DMS53 treated with DMSO at 0.1 percent for 48 hours (cell line): ENCODE results near the gene FOXC1.

Experiments
- DNase-seq: peaks from one replicate; lab custom pipeline; 2025; ENCODE audit not compliant: unreplicated experiment; lab: John Stamatoyannopoulos, UW

FOXC1 gene

DNA sequence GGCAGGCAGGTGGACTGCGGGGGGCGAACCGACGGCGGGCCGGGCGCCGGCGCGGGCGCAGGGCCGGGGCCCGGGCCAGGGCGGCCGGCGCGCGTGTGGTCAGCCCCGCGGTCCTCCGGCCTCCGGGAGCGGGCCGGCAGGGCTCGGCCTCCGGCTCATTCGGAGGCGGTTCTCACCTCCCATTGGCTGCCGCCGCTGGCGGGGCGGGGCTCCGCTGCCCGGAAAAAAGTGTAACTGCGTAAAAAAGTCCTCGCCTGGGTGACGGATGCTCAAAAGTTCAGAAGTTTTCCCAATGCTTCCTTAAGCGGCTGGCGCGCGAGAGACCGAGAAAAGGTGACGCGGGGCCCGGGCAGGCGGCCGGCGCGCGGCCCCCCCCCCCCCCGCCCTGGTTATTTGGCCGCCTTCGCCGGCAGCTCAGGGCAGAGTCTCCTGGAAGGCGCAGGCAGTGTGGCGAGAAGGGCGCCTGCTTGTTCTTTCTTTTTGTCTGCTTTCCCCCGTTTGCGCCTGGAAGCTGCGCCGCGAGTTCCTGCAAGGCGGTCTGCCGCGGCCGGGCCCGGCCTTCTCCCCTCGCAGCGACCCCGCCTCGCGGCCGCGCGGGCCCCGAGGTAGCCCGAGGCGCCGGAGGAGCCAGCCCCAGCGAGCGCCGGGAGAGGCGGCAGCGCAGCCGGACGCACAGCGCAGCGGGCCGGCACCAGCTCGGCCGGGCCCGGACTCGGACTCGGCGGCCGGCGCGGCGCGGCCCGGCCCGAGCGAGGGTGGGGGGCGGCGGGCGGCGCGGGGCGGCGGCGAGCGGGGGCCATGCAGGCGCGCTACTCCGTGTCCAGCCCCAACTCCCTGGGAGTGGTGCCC lies at the start of gene FOXC1:
Gene FOXC1 (plus strand): TSS at position 268 of the 849 bp plus-strand sequence. CDS start 531 bp downstream, at position 799.
- DNase-seq, result peak; percentile 57

DNA sequence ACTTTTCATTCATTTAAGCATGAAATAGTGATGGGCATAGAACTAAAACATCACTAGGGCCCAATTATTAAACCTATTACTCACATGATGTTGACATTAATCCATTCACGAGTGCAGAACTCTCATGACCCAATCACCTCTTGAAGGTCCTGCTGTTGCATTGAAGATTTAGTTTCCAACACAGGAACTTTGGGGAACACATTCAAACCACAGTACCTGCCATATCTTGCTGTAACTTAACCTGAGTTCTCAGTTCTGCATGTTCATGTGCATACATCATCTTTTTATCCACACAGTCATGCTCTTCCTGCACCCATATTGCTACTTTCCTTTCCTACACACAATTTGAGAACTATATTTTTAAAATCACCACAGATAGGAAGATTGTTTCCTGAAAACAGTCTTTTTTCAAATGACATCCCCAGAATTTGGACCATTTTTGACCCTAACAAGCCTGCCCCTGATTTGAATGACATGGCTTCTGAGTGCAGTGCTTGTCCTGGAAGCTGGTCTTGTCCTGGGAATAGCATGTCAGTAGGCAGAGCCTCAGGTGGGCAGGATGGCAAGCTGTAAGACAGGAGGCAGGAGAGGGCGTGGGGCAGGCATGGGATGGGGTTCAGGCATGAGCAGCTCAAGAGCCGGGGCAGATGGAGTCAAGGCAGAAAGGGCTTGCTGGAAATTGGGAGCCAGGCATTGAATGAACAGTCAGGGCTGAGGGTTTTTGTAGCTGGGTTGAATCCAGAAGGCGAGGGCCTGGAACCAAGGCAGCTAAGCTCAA lies 49.2 kb upstream of the FOXC1 start:
- no peak for DNase-seq

DNA sequence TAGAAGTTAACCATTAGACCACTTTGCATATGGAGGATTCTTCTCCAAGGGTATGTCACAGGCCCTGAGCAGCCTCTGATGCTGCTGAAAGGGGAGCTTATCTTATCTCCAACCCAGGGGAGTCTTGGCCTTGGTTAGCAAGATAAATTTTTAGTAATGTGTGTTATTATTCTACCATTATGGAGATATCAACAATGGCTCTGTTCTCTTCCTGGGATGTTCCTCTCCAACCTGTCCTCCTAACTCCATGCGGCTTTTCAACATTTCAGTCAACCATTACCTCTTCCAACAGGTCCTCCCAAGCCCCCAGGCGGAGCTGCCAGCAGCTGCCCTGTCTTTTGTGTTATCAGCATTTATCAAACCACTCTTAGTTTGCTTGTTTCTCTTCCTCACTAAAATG lies 48.4 kb upstream of the FOXC1 start:
- DNase-seq, result no peak

DNA sequence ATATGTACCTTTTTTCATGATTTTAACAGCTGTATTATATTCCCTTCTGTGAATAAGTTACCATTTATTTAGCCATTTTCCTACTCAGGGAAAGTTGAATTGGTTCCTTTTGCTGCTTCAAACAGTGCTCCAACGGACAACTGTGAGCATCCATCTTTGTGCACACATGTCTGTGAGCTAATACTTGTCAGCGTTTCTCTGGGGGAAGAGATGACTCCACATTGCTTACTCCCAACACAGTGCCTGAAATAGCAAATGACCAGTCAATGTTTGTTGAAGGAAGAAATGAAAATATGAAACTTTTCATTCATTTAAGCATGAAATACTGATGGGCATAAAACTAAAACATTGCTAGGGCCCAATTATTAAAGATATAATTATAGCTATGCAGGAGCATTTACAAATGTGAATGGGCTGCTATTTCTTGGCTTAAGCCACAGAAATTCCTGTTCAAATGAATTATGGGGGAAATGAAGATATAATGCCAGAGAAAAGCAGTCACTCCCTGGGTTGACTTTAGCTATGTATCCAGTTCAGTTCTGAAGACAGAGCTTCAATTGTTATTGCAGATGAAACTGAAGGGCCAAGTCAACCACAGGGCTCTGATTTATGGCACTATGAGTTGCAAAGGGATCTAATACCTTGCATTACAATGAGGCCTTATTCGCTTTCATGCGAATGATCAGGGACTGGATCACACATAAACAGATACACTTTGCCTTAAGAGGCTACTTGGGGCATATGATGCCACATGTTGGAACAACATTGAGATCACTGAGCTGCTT lies 47.4 kb upstream of the FOXC1 start:
- DNase-seq, result no peak

DNA sequence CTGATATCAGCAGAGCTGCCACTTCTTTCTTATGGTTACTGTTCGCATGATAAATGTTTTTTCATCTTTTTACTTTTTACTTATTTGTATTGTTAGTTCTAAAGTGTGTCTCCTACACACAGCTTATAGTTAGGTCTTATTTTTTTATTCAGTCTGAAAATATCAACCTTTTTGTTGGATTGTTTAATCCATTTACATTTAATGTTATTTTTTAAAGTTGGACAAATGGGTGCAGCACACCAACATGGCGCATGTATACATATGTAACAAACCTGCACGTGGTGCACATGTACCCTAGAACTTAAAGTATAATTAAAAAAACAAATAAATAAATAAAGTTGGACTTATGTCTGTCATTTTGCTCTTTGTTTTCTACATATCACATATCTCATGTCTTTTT lies 40.3 kb upstream of the FOXC1 start:
- DNase-seq, result no peak

DNA sequence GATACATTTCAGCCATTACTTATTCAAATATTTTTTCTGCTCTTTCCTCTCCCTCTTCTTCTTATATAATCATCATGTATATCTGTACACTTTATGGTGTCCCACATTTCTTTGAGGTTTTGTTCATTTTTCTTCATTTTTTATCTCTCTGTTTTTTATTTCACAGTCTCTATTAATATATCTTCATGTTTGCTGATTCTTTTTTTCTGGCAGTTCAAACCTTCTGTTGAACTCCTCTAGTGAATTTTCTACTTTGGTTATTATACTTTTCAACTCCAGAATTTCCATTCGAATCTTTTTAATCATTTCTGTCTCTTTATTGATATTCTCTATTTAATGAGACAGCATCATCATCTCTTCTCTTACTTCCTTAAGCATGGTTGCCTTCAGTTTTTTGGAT lies 38.9 kb upstream of the FOXC1 start:
- no peak for DNase-seq

DNA sequence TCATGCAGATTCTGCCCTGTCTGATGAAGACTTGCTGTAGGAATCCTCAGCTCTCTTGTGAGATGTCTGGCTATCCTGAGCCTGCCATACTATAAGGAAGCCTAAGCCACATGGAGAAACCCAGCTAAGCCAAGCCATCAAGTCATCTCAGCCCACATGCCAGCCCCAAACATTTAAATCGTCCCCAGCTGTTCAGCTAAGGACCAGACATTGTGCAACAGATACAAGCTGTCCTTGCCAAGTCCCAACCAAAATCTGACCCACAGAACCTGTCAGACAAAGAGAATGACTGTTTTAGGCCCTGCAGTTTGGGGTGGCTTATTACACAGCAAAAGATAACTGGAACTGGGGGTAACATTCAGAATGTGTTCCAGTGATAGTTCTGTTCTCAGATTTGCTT lies 36.8 kb upstream of the FOXC1 start:
- DNase-seq, result no peak

DNA sequence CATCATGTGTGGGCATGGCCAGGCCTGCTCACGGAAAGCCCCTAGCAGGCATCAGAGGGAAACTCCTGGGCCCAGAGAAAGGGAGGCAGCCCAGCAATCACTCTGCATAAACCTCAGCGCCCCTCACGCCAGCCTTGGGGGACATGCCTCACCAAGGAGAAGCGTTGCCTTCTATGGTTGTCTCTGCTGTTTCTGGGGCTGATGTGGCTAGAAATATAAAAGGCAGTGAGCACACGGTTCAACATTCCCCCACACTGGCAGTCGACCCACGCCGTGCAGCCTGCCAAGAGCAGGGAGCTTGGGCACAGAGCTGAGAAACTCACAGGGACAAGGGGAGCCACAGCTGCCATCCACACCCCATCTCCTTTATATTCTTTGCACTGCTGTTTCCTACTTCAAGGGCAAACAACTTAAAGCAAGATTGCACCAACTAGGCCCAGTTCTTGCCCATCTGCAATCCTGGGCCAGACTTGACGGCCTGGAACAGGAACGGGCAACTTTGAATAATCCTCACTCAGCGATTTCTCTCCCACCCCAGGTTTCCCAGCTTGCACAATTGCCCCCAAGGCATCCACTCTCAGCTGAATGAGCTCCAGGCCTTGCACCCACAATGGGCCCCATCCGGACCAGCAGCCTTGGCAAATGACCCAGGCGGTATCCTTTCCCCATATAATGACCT lies 35.5 kb upstream of the FOXC1 start:
- no peak for DNase-seq

DNA sequence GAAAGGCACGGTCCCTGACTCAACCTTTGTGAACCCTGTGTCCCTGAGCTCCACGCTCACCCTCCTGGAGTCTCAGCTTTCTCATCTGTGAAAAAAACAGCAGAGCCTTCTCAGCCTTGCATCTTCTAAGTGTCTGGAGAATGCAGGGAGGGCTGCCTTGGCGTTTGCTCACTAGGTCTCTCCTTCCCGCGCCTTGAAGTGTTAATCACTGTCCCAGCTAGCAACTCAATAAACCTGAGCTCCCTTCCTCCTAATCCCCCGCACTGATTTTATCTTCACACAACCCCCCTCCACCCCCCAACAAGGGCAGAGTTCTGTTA lies 34.9 kb upstream of the FOXC1 start:
- DNase-seq, result no peak

DNA sequence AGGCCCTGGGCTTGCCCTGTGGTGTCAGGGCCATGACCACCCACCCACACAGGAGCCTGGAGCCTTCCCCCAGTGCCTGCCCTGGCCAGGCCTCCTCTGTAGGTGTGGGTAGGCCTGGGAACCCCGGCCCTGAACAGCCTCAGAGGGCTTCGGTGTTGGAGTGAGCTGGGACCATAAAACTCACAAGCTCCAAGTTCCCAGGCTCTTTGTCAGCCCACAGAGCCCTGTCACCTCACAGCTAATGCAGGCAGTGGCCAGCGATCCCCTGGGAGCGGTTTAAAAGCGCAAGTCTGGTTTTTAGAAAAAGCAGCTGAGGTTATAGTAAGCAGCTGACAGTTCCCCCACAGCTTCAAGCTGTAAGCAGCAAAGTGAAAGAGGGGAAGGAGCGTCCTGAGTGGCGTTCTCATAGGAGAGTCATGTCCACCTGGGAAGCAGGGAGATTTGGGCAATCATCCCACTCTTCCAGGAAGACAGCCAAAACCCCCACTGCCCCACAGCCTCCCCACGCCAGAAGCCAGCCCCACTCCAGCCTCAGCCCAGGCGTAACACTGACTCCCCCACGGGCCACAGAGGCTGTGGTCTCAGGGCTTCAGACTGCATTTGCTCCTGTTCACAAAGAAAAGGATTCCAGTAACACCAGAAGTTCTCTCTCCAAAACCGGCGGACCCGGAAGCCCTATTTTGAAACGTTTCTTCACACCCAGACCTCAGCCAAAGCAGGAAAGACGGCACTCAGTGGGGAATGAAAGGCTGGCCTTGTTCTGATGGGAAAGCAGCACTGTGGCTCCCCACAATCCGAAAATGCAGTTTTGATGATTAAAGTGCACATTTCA lies 34.3 kb upstream of the FOXC1 start:
- no peak for DNase-seq

DNA sequence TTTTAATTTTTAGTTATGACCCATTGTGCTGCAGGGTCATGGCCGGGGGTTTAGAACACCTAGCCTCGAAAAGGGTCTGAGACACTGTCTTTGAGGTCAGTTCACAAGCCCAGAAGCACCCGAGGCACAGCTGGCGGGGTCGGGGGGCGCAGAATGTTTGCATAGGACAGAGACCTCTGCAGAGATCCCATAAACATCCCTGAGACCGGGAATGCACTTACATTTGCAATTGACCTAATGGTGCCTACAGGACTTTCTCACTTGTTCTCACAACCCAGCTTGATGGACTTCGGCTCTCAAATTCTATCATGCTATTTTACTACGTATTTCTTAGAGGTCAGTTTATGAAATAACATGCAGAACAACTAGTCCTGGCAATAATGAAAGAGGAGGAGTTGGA lies 33.5 kb upstream of the FOXC1 start:
- no peak for DNase-seq

DNA sequence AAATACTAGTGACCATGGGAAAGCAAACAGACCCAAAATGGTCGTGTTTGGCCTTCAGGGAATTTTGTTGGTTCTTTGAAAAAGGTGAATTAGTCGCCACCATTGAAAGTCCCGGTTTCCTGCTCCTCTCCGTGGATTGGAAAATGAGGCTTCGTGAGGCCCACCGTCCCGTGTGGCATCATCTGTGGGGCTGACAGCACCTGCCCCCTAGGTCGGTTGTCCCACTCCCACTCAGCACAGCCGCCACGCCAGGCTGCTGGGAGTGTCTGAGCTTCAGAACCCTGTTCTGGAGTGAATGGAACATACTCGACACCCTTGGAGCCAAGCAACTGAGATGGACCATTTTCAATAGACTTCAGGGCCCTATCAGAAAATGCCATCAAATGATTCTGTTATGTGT lies 33.0 kb upstream of the FOXC1 start:
- DNase-seq, result no peak

DNA sequence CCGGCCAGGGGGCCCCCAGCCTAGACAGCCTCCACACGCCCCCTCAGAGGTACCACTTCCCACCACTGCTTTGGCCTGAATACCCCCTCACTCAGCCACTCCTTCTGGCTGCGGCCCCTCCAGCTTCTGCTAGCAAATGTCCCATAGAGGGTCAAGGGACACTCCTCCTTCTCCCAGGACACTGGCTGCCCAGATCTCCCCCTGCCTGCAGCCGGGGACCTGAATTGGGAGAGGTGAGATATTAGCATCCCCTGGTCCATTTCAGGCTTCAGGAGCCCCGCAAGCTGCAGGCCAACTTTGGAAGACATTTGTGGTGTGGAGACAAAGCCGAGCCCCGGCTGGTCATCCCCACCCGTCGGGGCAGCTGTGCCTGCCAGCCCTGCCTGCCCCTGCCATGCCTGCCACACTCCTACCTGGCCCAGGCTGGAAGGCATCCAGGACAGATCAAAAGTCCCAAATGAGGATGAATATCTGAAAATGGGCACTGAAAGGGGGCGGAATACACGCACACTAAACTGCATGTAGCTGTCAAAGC lies 32.5 kb upstream of the FOXC1 start:
- no peak for DNase-seq

DNA sequence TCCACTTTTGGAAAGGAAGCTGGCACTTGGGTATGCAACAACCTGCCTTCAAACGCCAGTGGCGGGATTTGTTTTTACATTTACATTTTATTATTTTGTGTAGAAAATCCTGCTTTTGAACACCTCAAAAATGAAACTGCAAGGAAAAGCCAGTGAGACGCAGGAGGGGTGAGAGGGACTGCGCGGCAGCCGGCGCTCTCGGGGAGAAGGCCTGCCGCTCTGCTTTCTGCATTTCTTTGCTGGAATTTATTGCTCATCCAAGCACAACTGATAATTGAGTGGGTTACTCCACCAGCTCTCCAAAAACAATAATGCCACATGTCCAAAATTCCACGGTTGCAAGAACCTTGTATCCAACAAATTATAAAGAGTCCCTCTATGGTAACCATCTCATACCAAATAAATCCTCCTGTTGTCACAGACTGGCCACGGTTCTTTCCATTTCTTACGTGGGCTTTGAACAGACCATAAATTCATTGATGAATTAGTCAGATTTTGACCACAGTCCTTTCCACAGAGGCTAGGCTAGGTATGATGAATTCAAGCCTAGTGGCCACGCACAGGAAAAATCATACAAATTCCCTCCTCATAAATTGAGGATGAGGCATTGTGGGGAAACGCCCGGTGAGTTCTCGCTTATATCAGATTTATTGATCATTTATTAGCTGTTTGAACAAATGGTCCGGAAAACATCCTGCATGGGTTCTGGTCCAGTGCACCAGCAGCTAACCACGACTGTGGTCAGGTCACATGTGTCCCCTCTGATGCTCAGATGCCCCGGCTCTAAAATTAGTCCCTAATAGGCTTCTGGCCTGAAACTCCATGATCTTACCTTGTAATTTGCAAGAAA lies 31.6 kb upstream of the FOXC1 start:
- no peak for DNase-seq

DNA sequence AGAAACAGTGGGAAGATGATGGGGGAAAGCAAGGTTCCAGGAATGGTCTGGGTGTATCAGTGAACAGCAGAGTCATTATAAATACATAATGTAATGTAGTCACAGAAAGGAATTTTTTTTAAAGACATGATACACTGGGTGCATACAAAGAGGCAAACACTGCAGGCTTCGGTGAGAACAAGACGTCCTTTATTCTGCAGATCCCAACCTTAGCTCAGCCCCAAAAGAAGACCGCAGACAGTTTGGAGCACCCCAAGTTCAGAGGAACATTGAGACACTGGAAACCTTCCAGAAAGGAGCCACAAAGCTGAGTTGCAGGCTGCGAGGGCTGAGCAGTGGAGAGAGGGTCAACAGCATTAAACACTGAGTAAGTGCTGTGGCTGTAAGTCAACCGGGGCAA lies 30.6 kb upstream of the FOXC1 start:
- no peak for DNase-seq

DNA sequence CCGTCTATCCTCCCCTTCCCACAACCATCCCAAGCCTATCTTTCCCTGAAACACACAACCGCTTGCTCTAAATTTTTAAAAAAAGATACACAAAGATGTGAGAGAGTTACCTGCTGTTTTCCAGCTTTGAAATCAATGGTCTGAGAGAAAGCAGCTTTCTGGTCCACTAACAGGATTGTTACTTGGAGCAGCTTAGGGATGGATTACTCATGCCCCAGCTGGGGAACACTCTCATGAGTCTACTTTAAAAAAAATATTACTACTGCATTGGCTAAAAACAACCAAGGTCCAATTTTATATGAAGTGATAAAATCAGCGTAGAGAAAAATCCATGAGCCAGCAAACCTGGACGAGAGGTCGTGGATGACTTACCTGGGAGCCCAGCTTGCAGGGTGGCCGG lies 29.6 kb upstream of the FOXC1 start:
- no peak for DNase-seq

DNA sequence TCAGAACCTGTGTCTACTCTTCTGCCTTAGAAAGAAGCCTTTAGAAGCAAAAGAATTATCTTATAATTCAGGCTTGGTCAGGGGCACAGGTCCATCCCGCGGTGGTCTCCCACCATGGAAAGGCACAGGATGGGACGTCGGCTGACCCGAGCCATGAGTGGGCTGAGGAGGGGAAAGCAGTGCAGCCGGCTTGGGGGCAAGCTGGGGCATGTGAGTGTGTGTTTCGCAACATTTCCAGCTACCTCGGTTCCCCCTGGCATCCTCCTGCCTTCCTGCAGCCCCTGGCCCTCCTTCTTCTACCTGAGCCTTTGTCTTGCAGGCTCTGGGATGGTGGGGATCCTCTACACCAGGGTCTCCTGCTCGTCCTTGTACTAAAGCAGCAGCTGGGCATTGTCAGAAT lies 29.1 kb upstream of the FOXC1 start:
- no peak for DNase-seq

DNA sequence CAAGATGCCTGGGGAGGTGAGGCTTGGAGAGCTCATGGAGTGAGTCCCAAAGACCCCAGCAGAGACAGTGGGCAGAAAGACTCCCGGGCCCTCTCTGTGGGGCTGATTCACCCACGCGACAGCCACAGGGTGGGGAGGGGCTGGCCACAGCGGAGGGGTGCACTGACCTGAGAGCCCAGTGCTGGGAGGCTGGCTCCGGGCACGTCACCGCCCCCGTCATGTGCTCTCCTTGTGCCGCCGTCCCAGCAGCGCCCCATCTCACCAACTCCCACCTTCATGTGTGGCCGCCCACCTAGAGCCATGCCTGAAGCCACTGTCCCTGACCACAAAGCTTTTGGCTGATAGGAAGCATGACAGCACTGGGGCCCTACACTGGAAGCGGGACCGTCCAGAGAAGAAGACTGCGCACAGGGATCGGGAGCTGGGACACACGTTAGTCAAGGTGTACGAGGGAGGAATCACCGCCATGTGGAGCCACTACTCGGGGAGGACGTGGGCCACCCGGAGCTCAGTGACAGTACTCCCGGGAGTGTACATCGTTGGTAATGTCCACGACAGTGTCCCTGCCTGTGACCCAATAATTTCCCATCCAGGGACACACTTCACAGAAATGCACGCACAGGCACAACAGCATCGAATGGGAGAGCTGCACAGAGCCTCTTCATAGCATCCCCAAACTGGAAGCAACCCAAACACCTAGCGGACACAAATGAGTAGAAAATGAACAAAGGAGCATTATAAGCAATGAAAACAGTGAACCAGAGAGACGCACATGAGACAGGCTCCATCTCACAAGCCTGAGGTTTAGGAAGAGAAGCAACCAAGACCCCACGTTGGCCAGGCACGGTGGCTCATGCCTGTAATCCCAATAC lies 28.4 kb upstream of the FOXC1 start:
- DNase-seq, result no peak
